ENCODE data around the gene LLGL2.

GRCh38 chr17:75488693-75489510 is 36.6 kb upstream of the LLGL2 start:
- TF ChIP-seq CTCF (IDR thresholded peaks at IDR 0.05; ENCODE audit: low read length) (no peak), EZH2phosphoT487 (IDR thresholded peaks at IDR 0.05; ENCODE audit: low read length) (no peak)

Data from MM.1S (cell line).